HUDEP-2 (cell line): ENCODE results near the gene CAP1.
"Not testable (repeated sequence)": the region's sequence is repeated elsewhere in the genome, so short reads cannot be mapped to it uniquely, and the experiment has no call there.

ENCODE experiments used
- DNase-seq, 76 experiments: peaks; one replicate each; lab custom pipeline; 2025; ENCODE audit not compliant: unreplicated experiment in 76 of 76; lab: John Stamatoyannopoulos, UW

Gene CAP1, protein sequence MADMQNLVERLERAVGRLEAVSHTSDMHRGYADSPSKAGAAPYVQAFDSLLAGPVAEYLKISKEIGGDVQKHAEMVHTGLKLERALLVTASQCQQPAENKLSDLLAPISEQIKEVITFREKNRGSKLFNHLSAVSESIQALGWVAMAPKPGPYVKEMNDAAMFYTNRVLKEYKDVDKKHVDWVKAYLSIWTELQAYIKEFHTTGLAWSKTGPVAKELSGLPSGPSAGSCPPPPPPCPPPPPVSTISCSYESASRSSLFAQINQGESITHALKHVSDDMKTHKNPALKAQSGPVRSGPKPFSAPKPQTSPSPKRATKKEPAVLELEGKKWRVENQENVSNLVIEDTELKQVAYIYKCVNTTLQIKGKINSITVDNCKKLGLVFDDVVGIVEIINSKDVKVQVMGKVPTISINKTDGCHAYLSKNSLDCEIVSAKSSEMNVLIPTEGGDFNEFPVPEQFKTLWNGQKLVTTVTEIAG

DNA sequence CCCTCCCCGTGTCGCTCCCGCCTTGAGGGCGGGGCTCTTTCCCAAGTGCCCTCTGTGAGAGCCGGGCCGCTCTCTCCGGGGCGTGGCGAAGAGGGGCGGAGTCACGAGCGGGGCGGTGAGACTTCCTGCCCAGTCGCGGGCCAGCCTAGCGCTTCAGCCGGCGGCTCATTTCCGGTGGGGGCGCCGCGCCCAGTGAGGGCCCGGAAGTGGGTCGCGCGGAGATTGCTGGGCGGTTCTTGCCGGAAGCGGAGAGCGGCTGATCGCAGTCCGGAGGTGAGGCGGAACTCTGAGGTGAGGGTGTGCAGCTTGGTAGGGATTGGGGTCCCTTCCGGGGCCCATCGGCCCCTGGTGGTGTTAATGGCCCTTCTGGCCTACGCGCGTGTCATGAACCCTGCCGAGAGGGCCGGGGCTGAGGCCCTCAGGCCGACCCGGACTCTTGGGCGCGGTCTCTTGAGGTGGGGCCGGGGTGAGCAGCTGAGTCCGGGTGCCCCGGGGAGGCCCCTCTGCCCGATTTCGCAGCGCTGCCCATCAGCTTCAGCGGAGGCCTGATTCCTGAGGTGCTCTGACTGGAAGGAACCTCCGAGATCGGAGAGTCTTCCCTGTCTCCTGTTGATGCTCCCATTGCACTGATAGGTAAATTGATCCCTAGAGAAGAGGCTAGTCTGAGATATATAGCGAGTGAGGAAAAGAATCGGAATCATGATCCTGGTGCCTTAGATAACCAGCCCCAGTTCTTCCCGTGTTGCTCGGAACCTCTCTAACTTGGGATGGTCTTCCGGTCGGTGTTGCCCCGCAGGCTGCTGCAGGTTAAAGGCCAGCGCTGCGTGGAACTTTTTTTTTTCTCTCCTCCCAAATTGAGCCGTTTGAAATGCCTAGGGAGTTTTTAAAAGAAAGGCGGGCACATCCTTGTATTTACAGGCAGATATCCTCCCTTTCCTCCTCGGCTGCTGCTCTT is at the start of gene CAP1:
CAP1 (plus strand) TSS at position 219 of the 955 bp plus-strand sequence. CDS start 18,618 bp downstream, outside the sequence.
- peak in 75 of 76 experiments; percentile 55 to 99 (median 98) for DNase-seq

DNA sequence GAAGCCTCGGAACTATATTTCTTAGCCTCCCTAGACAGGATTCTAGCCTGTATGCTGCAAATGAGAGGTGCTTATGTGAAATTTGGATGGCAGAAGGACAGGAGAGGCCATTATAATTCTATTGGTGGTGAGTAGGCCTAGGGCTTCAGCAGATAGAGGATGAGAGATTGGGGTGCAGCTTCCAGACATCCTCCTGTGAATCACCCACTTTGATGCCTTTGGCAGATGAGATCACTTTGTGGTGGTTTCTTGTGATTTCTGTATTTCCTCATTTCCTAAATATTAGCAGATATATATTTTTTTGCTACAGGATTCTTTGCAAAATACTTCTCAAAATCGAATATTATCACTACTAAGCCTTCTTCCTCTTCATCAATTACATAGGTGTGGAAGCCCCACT is 48.3 kb upstream of the CAP1 start:
- DNase-seq, result no peak

DNA sequence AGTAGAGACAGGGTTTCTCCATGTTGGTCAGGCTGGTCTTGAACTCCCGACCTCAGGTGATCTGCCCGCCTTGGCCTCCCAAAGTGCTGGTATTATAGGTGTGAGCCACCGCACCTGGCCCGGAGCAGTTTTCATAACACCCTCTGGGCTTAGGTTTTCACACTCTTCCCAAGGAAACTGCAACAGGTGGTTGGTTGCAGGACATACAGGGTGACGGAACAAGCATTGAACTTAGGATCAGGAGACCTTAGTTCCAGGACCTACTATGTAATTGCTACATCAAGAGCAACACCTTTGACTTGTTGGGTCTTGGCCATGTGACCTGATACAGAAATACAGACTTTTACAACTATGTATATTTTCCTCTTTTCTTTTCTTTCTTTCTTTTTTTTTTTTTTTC is 47.6 kb upstream of the CAP1 start:
- no peak for DNase-seq

DNA sequence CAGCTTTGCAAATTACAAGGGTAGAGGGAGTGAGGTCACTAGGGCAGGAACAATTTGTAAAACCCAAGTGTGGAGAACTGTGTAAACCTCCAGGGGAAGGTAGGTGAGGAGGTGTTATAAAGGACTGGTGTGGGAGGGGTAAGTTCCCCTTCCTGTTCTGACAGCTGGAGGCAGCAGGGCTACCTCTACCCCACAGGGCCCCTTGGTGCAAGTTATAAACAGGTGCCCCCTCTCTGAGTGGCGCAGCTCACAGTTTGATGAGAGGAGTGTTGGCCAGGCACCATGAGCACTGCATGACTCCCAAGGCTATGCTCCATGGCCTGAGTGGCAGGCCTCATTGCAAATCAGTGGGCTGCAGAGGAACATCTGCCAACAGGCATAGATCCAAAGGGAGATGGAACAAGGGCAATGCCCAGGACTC is 44.5 kb upstream of the CAP1 start:
- DNase-seq, result no peak

DNA sequence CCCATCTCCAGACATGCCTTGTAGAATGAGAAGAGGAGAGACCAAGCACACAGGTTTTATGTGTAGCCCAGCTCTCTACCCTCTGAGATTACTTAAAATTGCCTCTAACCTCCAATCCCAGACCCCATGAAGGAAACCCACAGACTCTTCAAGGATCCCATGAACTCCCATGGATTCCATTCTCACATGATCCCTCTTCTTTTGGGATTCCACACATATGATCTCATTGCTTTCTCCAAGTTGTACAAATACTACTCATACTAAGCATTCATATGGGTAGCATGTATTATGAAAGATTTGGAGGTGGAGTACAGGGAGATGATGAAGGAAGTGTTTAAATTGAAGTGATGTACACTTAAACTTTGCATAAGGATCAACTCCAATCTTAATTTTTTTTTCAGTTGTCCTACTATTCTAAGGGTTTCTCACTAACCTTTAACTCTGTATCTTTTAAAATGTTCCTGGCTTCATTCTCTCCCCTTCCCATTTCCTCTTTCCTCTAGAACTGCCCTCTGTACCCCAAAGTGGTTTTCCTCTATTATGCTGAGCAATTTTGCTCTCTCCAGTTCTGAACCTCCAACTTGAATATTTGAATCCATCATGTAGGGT is 44.0 kb upstream of the CAP1 start:
- DNase-seq, result no peak

DNA sequence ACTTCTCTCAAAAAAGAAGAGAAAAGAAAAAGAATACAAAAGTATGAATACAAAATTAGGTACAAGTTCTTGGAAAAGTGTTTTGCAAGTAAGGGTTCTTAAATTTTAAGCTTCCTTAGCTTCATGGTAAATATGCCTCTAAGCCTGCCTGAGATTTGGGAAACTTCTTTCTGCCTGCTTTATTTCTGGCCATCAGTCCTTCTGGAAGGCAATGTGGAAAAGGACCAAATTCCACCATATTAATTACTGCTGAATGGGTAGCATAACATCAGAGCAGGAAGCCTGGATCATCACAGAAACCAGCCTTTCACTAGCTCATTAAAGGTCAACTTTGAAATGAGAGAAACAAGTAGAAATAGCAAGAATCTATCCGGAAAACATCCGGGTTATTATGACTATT is 39.1 kb upstream of the CAP1 start:
- DNase-seq, result no peak

DNA sequence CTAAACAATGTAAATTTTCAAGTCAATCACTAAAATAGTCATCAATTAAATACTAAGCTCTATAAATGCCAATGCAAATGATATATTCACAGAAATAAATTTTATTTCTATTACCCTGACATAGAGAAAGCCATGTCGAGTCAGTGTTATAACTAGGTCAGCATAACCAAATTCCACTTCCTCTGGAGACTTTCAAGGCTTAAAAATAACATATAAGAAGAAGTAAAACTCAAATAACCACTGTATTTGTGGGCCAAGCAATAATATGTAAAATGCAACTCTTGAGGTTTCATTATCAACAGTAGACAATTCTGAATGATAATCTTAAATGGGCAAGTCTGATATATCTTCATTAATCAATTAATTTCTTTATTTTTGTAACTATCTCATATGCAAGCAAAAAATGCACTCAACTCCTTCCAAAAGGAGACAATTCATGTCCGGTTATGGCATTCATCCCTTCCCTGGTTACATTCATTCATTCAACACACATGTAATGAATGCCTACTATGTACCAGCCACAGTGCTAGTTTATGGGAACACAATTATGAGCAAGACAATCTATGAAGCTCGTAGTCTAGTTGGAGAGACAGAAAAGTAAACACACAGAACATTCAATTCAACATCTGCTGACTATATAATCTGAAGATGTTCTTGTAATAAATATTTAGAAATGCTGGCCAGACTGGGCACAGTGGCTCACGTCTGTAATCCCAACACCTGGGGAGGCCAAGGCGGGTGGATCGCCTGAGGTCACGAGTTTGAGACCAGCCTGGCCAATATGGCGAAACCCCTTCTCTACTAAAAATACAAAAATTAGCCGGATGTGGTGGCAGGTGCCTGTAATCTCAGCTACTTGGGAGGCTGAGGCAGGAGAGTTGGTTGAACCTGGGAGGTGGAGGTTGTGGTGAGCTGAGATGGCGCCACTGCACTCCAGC is 37.1 kb upstream of the CAP1 start:
- no peak for DNase-seq

DNA sequence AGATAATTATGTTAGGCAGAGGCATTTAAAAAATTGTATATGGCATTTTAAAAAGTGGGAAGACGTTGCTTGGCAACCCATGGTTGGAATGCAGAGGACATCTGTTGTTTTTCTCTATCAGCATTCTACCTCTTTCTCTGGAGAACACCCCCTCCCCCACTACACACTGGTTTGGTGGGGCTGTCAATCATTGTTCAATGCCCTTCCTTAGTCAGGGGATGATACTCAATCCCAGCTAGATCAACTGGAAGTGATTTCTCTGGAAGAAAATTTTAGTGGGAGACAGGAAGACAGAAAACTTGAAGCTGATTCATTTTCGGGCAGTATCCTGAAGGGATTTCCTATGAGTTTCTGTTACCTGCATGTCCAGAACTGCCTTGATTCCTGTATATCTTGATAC is 35.7 kb upstream of the CAP1 start:
- DNase-seq, result no peak

DNA sequence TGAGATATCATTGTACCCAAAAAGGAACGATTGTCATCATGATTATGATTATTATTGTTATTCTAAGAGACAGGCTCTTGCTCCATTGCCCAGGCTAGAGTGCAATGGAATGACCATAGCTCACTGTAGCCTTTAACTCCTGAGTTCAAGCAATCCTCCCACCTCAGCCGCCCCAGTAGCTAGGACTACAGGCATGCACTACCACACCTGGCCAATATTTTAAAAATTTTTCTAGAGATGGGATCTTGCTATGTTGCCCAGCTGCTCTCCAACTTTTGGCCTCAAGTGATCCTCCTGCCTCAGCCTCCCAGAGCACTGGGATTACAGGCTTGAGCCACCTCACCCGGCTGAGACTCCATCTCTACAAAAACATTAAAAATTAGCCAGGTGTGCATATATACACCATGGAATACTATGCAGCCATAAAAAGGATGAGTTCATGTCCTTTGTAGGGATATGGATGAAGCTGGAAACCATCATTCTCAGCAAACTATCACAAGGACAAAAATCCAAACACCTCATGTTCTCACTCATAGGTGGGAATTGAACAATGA is 33.0 kb upstream of the CAP1 start:
- not testable (repeated sequence) for DNase-seq

DNA sequence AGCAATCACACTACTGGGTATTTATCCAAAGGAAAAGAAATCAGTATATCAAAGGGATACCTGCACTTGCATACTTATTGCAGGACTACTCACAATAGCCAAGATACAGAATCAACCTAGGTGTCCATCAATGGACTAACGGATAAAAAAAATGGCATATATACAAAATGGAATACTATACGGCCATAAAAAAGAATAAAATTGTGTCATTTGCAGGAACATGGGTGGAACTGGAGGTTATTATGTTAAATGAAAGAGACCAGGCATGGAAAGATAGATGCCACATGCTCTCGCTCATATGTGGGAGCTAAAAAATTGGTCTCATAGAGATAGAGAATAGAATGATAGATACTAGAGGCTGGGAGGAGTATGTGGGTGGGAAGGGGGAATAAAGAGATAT is 29.3 kb upstream of the CAP1 start:
- no peak for DNase-seq

DNA sequence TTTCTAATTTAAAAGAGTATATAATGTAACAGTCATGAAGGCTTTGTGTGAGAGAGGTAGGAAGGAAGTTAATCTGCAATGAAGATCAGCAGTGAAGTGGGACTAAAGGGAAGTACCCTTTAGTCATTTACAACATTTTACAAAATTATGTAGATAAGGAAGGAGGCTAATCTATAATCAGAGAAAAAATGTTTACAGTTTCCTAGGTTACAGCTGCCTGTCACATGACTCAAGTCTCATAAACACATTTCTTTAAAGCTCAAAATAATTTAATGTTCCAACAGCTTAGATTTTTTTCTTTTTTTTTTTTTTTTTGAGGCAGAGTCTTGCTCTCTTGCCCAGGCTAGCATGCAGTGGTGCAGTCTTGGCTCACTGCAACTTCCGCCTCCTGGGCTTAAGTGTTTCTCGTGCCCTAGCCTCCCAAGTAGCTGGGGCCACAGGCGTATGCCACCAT is 26.2 kb upstream of the CAP1 start:
- DNase-seq, result peak in 4 of 76 experiments; percentile 4 to 27 (median 16)

DNA sequence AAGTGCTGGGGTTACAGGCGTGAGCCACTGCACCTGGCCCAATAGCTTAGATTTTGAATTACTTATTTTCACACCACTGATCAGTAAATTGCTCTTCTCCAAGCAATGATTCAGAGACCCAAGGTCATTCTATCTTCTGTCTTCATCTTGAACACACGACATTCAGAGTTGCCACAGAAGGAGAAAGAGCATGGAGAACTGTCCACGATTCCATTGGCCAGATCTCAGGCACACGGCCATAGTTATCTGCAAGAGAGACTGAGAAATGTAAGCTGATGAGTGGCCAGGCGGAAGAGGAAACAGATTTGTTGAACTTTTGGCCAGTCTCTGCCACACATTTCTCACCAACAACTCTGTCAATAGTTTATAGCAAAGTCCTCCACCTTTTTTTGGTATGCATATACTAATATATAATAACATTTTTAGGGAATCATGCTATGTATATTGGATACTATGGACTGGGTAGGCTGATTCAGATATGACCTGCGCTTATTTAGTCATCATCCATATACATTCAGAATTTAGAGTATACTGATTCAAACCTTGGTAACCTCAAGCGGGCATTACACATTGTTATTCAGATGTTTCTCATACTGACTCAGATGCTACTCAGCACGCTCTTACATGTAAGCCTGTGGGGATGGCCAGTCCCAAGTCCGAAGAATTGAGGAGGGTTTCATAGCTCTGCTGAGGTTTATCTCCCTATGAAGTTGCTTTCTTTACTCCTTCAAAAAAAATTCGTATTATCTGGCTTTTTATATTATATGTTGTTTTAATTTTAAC is 25.5 kb upstream of the CAP1 start:
- DNase-seq, result no peak

DNA sequence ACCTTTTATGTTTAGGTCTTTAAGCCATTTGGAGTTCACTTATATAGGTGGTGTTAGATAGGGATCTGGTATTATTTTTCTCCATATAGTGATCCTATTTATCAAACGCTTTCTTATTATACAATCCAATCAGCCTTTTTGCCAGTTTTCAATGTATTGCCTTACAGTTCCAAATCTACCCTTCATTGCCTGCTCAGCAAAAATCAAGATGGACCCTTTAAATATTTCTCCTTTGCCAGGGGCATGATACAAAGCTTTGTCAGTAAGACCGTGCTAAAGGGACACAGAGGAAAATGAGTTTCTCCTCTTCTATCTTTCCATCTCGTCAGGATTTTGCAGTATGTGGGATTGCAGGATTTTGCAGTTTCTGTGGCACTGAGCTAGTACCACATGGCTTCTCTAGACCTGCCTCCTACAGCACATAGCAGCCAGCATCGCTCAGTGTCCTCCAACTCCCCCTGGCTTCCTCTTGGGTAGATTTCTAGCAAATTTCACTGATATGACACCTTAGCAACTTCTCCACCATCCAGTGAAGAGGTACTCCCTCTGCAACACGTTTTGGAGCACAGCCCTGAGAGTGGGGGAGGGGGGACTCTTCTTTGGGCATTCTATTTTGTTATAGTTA is 22.5 kb upstream of the CAP1 start:
- peak in 2 of 76 experiments; percentile 4 to 8 for DNase-seq

DNA sequence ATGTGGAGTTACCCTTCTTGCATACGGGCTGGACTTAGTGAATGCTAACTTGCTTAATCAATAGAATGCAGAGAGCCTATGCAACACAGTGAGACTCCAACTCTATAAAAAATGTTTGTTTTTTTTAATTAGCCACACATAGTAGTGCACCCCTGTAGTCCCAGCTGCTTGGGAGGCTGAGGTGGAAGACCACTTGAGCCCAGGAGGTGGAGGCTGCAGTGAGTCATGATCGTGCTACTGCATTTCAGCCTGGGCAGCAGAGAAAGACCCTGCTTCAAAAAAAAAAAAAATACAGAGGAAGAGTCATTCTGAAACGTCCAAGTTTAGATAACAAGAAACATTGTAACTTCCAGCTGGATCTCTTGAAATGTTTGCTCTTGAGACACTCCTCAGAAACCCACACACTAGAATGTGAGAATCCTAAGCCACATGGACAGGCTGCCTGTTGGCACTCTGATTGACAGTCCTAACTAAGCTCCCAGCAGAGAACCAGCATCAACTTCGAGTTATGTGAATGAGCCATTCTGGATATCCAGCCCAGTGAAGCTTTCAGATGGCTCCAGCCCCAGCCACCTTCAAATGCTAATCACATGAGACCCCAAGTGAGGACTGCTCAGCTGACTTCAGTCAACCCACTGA is 20.0 kb upstream of the CAP1 start:
- no peak for DNase-seq

DNA sequence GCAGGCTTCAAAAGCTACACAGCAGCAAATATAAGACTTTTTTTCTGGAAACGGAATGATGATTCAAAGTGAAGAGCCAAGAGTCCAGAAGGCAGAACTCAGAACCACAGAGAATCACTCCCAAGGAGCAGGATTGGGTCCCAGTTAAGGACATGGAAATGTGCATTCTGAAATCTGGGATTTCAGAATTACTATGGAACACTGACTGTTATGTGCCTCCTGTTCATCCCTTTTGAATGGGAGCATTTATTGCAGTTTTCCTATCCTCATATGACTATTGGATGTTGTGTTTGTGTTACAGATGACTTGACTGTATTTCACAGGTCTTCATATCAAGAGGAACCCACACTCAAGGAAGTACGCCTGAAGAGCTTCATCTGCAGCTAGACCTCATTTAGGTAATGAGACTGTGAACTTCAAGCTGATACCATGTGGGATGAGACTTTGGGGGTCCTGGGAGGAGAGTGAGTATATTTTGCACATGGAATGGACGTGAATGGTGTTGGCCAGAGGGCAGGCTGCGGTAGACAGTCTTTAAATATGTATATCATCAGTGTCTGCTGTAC is 17.1 kb upstream of the CAP1 start:
- no peak for DNase-seq

DNA sequence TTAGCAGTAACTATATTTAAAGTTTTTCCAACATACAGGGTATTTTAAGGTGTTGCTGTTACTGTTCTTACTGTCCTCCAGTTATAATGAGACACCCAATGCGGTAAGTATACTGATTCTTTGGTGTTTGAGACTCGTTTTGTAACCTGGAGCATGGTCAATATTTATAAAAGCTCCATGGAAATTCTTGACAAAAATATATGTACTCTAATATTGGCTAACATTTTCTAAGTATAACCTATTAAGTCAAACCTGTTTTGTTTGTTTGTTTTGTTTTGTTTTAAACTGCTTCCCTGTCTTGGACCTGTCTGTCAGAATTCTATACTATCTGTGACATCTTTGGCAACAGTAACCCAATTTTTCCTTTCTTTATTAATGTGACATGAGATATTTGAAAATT is 15.9 kb upstream of the CAP1 start:
- DNase-seq, result no peak

DNA sequence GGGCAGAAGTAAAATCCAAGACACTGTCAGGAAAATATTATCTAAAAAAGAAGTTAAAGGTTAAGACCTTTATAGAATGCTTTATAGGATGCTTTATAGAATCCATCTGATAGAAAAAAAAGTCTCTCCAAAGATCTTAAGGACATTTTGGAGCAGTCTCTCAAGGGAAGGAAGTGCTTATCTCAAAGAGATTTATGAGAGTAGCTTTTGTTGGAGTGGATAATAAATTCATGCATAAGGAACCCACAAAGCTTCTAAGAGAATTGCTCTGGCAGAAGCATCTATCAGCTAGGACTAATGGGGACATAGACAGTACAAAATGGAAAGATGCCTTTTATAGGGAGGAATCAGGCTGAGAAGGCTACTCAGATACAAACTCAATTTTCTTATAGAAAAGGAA is 12.9 kb upstream of the CAP1 start:
- no peak for DNase-seq
